Fibroblast of villous mesenchyme (primary cell): Measurements from ENCODE around the gene RUNX2. TPM values are rescaled to one million over a fixed set of nuclear protein-coding genes. Genes with fewer than 3 reads are reported as not detected.

ENCODE experiments used
- DNase-seq: peaks from one replicate; pipeline ENCODE4 v3.0.0-alpha.2; 2010; ENCODE audit warnings: low read depth
- H3K4me3 ChIP-seq: 2 replicates; pipeline ENCODE4 v1.5.1; 2011; ENCODE audit warnings: low read depth, mild to moderate bottlenecking, low read length
- CTCF ChIP-seq: IDR thresholded peaks from 2 replicates; pipeline ENCODE4 v1.5.1; 2012; ENCODE audit warnings: low read depth, mild to moderate bottlenecking, low read length; ENCODE audit not compliant: insufficient read depth
- total RNA-seq: library from RNA; depleted of rRNA; stranded (reverse); fragments of >200 nt; gene quantifications from 2 replicates; pipeline ENCODE4 v1.2.3, GENCODE V29; 2012

Gene RUNX2
- total RNA-seq, 1 donor: 8.6 TPM

- peak; percentile 65 for DNase-seq
- H3K4me3 ChIP-seq: no peak overlapping the region
- TF ChIP-seq CTCF: peak; percentile 24
Measured at GRCh38 chr6:45500924-45501816, 173.0 kb downstream of the RUNX2 start.

GRCh38 chr6:45502456-45502855, 174.3 kb downstream of the RUNX2 start:
- DNase-seq: no peak
- H3K4me3 ChIP-seq: no peak overlapping the region
- no peak for TF ChIP-seq CTCF

- DNase-seq: peak; percentile 96
- TF ChIP-seq CTCF: no peak
- no peak overlapping the region for H3K4me3 ChIP-seq
Measured at GRCh38 chr6:45504947-45505346, 176.8 kb downstream of the RUNX2 start.

- TF ChIP-seq CTCF: no peak
- no peak overlapping the region for H3K4me3 ChIP-seq
- DNase-seq: no peak
Measured at GRCh38 chr6:45505470-45505869, 177.3 kb downstream of the RUNX2 start.

- no peak overlapping the region for H3K4me3 ChIP-seq
- DNase-seq: peak; percentile 17
- no peak for TF ChIP-seq CTCF
Measured at GRCh38 chr6:45507186-45507585, 179.1 kb downstream of the RUNX2 start.

GRCh38 chr6:45509426-45509825, 181.3 kb downstream of the RUNX2 start:
- TF ChIP-seq CTCF: no peak
- DNase-seq: no peak
- no peak overlapping the region for H3K4me3 ChIP-seq
